Body of pancreas (tissue), 4 donors: ENCODE results near the gene SLC9A3. TPM values are rescaled to one million over a fixed set of nuclear protein-coding genes. Genes with fewer than 3 reads are reported as not detected.

Source experiments
- ATAC-seq: fragments of 150-250 bp; one replicate; pipeline ENCODE4 v1.9.1; 2016
- DNase-seq, 4 donors: peaks; one replicate each; pipeline ENCODE4 v3.0.0-alpha.2; 2019
- H3K27ac ChIP-seq, 4 donors: fragments of 200-600 bp; sonication (generic); 1 replicate in 3 of 4; 2 replicates in 1 of 4; pipeline versions ENCODE4 v1.5.1 to v1.6.1; 2016 to 2019; ENCODE audit warnings: mild to moderate bottlenecking in 1 of 4, mixed read lengths in 1 of 4, moderate library complexity in 1 of 4
- H3K27me3 ChIP-seq, 2 donors: fragments of 200-600 bp; sonication (generic); one replicate each; pipeline ENCODE4 v1.6.0; 2016; ENCODE audit warnings: mild to moderate bottlenecking in 1 of 2
- H3K36me3 ChIP-seq, 2 donors: fragments of 200-600 bp; sonication (generic); replicated peaks in 1 of 2; 2 replicates each; pipeline ENCODE4 v1.5.1; 2016; ENCODE audit warnings: low read depth in 2 of 2; ENCODE audit not compliant: insufficient read depth in 1 of 2
- H3K4me1 ChIP-seq: fragments of 200-600 bp; sonication (generic); one replicate; pipeline ENCODE4 v1.6.0; 2016
- H3K4me3 ChIP-seq, 2 donors: fragments of 200-600 bp; sonication (generic); 1 replicate in 1 of 2; 2 replicates in 1 of 2; pipeline ENCODE4 v1.5.1; 2016 to 2019
- H3K9me3 ChIP-seq, 3 donors: fragments of 200-600 bp; sonication (generic); 1 replicate in 2 of 3; 2 replicates in 1 of 3; pipeline ENCODE4 v1.5.1; 2016
- POLR2A ChIP-seq, 3 donors: fragments of 450-650 bp; IDR thresholded peaks; one replicate each; pipeline ENCODE4 v1.6.1; 2016; ENCODE audit warnings: antibody characterized with exemption in 3 of 3, mild to moderate bottlenecking in 2 of 3
- WGBS, 2 donors: methylation state at CpG; one replicate each; pipeline ENCODE4 v1.1.5; 2017; 5-methylcytosine and 5-hydroxymethylcytosine counted together
- intact Hi-C: fragments of 100-400 bp; cut with DNase I; formaldehyde crosslinking; loops from one replicate; pipeline ENCODE4 v1.15.1; 2023
- total RNA-seq, 2 donors: library from RNA; depleted of rRNA; stranded (reverse); fragments of >200 nt; gene quantifications; one replicate each; pipeline ENCODE4 v1.1.0, GENCODE V29; 2016
- TF ChIP-seq, protein P1 (sequence below), 7 experiments: fragments of 450-650 bp in 4 of 7; fragments of 200-600 bp in 3 of 7; sonication (generic) in 3 of 7; IDR thresholded peaks; one replicate each; pipeline ENCODE4 v1.5.1; 2016 to 2019; ENCODE audit warnings: antibody characterized with exemption in 7 of 7

SLC9A3 gene
- total RNA-seq, 2 donors from 2014 or later, result 2.0 to 4.7 TPM

DNA sequence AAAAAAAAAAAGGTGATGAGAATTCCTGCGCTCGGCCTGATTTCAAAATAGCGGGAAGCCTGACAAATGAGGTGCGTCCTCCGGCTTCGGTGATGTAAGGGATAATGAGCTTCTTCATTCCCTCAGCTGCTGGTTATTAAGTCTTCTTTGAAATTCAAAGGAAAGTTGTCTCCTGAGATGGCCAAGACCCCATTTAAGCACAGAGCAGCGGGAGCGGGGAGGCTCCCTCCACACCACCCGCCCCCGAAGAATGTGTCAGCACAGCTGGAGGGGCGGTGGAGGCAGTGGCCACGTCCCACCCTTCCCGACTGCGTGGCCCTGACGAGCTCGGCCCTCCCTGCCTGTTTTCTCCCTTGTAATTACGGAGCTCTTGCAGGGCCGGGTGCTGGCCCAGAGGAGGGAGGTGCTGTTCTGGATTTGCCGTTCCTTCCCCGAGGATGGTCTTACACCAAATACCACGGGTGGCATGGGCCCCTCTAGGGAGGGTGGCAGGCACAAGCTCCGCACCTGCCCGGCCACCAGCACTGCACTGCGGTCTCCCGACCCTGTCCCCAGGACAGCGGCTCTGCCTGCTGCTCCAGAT, 31.0 kb downstream of the SLC9A3 start:
- intact Hi-C loops, result no loop called here
- no peaks in the 10 kb centered on the region for H3K36me3 ChIP-seq
- ATAC-seq (no peak), DNase-seq (no peak)
- H3K27ac ChIP-seq, result no peak overlapping the region
- H3K4me1 ChIP-seq, result no peaks in the 10 kb centered on the region
- H3K4me3 ChIP-seq, result no peak overlapping the region
- TF ChIP-seq, protein P1, sequence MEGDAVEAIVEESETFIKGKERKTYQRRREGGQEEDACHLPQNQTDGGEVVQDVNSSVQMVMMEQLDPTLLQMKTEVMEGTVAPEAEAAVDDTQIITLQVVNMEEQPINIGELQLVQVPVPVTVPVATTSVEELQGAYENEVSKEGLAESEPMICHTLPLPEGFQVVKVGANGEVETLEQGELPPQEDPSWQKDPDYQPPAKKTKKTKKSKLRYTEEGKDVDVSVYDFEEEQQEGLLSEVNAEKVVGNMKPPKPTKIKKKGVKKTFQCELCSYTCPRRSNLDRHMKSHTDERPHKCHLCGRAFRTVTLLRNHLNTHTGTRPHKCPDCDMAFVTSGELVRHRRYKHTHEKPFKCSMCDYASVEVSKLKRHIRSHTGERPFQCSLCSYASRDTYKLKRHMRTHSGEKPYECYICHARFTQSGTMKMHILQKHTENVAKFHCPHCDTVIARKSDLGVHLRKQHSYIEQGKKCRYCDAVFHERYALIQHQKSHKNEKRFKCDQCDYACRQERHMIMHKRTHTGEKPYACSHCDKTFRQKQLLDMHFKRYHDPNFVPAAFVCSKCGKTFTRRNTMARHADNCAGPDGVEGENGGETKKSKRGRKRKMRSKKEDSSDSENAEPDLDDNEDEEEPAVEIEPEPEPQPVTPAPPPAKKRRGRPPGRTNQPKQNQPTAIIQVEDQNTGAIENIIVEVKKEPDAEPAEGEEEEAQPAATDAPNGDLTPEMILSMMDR (IDR thresholded peaks at IDR 0.05), result no peak
- no peak for TF ChIP-seq POLR2A (IDR thresholded peaks at IDR 0.05)
- peaks cover 0 to 10% of the 10 kb centered on the region in 2 donors for H3K27me3 ChIP-seq
- 17 to 30% methylated on average over 14 to 25 of the region's 26 CpGs for WGBS, 2 donors
- H3K9me3 ChIP-seq, result no peaks in the 10 kb centered on the region

DNA sequence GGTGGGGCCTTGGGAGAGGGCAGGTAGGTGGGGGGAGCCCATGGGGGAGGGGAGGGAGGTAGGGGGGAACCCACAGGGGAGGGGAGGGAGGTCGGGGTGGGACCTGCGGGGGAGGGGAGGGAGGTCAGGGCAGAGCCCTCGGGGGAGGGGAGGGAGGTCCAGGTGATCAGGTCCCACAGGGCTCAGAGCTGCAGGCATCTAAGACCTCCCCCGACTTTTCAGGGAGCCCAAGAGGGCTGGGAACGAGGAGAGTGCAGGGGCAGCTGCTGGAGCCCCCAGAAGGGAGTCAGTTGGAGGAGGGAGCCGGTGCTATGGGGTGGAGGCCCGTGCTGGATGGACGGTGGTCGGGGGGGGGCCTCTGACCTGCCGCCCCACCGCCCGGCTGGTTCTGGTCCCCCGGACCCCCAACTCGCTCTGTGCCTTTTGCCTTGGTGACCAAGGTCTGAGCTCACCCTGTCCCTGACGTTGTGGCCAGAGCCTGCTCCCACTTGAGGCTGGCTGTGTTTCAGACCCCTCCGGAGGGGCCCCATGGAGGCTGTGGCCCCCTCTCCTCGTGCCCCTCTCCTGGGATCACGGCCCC, 31.8 kb downstream of the SLC9A3 start:
- 38 to 53% methylated on average over 9 to 15 of the region's 18 CpGs for WGBS, 2 donors
- TF ChIP-seq POLR2A (IDR thresholded peaks at IDR 0.05), result no peak
- intact Hi-C loops, result no loop called here
- Histone ChIP-seq H3K4me1 (no peaks in the 10 kb centered on the region), H3K27me3 (peaks cover 0 to 10% of the 10 kb centered on the region in 2 donors), H3K9me3 (no peaks in the 10 kb centered on the region), H3K27ac (no peak overlapping the region), H3K4me3 (no peak overlapping the region), H3K36me3 (no peaks in the 10 kb centered on the region)
- no peak for ATAC-seq
- no peak for DNase-seq

DNA sequence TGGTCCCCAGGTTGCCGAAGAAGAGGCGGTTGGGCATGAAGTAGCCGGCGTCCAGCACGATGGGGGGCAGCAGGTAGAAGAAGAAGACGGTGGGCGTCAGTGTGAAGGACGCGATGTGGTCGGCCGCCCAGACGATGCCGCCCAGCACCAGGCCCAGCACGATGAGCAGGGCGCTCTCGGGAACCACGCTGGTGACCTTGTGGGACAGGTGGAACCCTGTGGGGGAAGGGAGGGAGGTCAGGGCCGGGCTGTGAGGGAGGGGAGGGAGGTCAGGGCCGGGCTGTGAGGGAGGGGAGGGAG, 32.4 kb downstream of the SLC9A3 start:
- H3K4me3 ChIP-seq, result no peak overlapping the region
- no peak for TF ChIP-seq POLR2A (IDR thresholded peaks at IDR 0.05)
- TF ChIP-seq, protein P1 (IDR thresholded peaks at IDR 0.05), result no peak
- peaks cover 0 to 10% of the 10 kb centered on the region in 2 donors for H3K27me3 ChIP-seq
- ATAC-seq (no peak), DNase-seq (no peak)
- H3K27ac ChIP-seq, result no peak overlapping the region
- WGBS, 2 donors, result 66 to 85% methylated on average over 10 to 11 of the region's 19 CpGs
- no peaks in the 10 kb centered on the region for H3K36me3 ChIP-seq
- no peaks in the 10 kb centered on the region for H3K4me1 ChIP-seq
- intact Hi-C loops, result no loop called here
- no peaks in the 10 kb centered on the region for H3K9me3 ChIP-seq

DNA sequence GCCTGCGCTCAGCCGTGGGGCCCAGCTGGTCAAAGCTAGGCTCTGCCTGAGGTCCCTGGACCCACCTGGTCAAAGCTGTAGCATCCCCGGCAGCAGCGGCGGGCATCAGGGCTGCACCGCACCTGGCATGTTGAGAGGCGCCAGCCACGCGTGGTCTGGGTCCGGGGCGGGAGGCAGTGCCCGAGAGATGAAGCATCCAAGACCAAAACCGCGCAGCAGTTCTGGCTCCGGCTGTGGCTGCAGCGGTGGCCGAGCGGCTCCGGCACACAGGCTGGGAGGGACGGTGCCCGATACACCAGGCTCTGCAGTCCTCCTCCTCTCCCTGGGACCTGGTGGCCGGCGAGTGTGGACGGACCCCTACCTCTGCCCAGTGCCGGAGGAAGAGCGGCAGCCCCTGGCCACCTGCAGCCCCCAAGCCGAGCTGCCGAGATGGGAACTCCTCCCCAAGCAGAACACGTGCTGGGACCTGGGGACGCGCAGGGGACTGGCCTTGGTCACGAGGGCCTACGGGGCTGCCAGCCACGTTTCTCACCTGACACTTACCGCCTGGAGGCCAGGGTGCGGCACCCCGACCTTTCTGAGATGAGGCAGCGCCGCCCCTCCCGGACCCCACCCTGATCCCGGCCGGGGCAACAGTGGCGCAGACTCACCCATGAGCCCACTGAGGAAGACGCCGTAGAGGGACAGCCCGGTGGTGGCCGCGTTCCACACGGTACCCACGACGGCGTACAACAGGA, 33.0 kb downstream of the SLC9A3 start:
- TF ChIP-seq POLR2A (IDR thresholded peaks at IDR 0.05), result no peak
- TF ChIP-seq, protein P1 (IDR thresholded peaks at IDR 0.05), result no peak
- no peaks in the 10 kb centered on the region for H3K36me3 ChIP-seq
- intact Hi-C loops, result no loop called here
- H3K4me1 ChIP-seq, result no peaks in the 10 kb centered on the region
- H3K27ac ChIP-seq, result no peak overlapping the region
- H3K9me3 ChIP-seq, result no peaks in the 10 kb centered on the region
- DNase-seq, result no peak
- H3K4me3 ChIP-seq, result no peak overlapping the region
- peaks cover 0 to 10% of the 10 kb centered on the region in 2 donors for H3K27me3 ChIP-seq
- ATAC-seq, result no peak
- 76 to 82% methylated on average over 5 to 48 of the region's 52 CpGs for WGBS, 2 donors

DNA sequence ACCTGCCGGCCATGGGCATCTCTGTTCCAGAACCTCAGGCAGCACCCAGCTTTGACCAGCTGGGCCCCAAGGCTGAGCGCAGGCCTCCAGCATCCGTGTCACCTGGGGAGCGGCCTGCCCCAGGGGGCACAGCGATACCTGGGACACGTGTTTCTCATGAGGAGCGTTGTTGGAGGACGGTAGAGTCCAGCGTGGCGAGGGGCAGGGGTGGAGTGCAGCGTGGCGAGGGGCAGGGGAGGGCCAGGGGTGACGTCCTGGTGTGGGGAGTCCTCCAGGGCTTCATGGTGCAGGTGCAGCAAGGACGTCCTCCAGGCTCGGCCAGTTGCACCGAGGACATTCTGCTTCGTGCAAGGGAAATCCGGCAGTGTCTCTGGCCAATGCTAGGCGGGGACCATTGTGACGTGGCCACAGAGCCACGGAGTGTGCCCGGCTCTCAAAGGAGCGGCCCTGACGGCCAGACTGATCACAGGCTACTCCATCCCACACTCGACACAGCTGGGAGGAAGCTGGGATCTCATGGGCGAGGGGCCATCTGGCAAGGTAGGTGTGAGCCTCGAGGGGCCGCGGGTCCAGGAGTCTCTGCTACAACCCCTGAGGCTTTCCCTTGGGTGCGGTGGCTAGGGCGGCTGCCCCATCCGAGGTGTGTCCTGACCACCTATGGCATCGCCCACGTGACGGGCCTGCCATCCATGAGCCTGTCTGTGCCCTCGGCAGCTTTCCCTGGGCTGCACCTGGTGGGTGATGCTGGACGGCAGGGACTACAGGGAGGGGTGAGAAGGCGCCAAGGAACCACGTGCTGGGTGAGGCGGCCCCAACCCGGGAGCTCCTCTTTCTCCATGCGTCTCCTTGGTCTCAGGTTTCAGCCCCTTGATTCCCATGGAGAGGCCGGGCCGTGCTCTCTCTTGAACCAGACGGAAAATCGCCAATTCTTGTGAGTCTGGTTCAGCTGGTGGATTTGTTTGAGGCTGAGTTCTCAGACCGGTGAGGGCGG, 33.8 kb downstream of the SLC9A3 start:
- peaks cover 0 to 10% of the 10 kb centered on the region in 2 donors for H3K27me3 ChIP-seq
- no peak for ATAC-seq
- H3K4me1 ChIP-seq, result no peaks in the 10 kb centered on the region
- no peak overlapping the region for H3K4me3 ChIP-seq
- no peak overlapping the region for H3K27ac ChIP-seq
- TF ChIP-seq POLR2A (IDR thresholded peaks at IDR 0.05), result no peak
- TF ChIP-seq, protein P1 (IDR thresholded peaks at IDR 0.05), result no peak
- DNase-seq, result no peak
- no peaks in the 10 kb centered on the region for H3K36me3 ChIP-seq
- intact Hi-C loops, result no loop called here
- 72 to 75% methylated on average over 13 to 47 of the region's 48 CpGs for WGBS, 2 donors
- no peaks in the 10 kb centered on the region for H3K9me3 ChIP-seq
